Dermis microvascular lymphatic vessel endothelial cell (primary cell): ENCODE results near the gene OR2K2. TPM values are rescaled to one million over a fixed set of nuclear protein-coding genes. Genes with fewer than 3 reads are reported as not detected.
"Not testable (repeated sequence)": the region's sequence is repeated elsewhere in the genome, so short reads cannot be mapped to it uniquely, and the experiment has no call there.

ENCODE experiments used
- DNase-seq, 2 donors: peaks; one replicate each; pipeline versions ENCODE4 v3.0.0 to v3.0.0-alpha.2; 2010; ENCODE audit warnings: low read depth in 2 of 2
- total RNA-seq: library from RNA; depleted of rRNA; stranded (reverse); fragments of >200 nt; gene quantifications from 2 replicates; pipeline ENCODE4 v1.2.1, GENCODE V29; 2014

OR2K2 gene
- total RNA-seq, 1 donor from 2014 or later, result not detected

DNA sequence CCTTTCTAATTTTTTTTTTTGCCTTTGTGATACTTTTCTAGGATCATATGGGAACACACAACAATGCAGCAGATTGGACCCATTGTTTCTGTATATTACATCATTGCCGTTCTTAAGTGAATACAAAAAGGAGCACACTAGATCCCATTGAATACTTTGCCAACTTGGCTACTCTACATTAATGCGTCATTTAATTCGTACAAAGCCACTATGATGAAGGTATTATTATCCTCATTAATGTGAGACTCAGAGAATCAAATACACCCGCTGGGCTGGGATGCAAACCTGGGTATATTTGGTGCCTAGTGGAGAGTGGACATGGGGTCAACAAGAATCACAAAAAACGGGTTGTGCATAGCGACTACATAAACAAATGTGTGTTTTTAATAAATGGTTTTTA, 31.9 kb downstream of the OR2K2 start:
- no peak for DNase-seq

DNA sequence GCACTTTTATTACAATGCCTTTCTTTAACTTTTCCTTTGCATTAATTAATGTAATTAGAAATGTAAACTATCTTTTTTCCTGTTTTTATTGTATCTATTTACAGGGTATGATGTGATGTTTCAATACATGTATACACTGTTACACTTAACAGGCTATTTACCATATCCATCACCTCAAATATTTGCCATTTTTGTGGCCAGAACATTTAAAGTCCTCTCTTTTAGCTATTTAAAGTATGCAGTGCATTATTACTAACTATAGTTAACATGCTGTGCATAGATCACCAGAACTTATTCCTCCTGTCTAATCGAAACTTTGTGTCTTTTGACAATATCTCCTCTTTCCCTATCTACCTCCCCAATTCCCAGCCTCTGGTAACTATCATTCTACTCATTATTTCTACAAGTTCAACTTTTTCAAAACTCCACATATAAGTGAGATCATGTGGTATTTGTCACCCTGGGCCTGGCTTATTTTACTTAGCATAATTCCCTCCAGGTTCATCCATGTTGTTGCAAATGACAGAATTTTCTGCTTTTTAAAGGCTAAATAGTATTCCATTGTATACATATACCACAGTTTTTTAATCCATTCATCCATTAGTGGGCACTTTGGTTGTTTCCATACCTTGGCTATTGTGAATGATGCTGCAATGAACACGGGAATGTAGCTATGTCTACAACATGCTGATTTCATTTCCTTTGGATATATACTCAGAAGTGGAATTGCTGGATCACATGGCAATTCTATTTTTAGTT, 32.8 kb downstream of the OR2K2 start:
- DNase-seq, result no peak

DNA sequence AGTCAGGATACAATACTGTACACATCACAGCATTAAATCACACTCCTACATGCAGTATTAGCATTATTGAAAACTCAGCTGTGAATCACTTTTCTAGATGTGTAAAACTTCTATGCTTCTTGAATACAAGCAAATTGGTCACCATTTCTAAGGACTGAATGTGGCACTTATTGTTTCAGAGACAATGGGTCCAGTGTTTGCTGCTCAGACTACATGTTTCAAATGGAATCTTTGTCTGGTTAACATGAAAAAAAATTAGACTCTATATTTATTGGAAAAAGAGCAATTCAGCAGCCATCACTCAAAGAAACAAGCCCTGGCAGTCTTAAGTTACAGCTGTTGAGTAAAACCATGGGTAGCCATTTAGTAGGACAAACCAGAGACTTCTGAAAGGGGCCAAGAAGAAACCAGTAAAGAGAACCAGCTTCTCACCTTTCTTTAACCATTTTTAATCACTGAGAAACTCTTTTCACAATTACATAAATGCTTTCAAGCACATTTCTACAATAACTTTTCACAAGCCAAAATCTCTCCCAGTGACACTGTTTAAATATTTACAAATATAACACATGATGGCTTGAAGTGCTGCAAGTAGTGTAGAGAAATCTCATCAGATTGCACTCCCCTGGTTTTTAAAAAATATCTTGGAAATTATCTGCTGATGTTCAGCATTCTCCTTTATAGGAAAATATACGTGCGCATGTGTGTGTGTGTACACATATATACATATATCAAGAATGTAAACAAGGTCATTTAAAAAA, 35.2 kb downstream of the OR2K2 start:
- DNase-seq, result no peak

DNA sequence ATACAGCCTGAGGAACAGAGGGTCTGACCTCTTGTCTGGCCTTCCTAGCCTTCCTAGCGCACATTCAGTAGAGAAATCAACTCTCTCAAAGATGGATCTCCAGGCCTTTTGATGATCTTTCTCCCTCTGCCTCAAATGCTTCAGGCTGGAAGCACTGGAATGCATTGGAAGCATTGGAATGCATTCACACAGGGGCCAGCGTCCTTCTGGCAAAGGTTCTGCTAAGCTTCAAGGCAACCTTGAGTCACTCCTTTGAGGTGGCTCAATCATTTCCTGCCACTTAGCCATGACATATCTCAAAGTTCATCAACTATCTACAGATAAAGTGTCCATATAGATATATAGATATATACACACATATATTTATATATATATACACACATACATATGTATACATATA, 42.9 kb downstream of the OR2K2 start:
- DNase-seq, result no peak

DNA sequence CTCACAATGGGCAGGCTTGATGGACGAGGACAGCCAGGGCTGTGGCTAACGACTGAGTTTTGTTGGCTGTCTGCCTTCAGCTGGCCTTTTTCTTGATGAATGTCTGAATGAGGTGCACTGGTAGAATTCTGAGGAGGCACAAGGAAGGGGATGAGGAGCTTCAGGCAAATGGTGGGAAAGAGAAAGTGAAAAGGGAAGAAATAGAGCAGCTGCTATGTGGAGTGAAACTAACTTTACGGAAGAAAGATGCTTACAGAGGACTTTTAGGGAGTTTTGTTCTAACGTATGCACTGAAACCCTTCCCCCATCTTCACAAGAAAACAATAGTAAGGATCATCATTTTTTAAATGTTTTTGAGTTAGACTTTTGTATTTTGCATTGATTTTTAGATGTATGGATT, 45.3 kb downstream of the OR2K2 start:
- no peak for DNase-seq

DNA sequence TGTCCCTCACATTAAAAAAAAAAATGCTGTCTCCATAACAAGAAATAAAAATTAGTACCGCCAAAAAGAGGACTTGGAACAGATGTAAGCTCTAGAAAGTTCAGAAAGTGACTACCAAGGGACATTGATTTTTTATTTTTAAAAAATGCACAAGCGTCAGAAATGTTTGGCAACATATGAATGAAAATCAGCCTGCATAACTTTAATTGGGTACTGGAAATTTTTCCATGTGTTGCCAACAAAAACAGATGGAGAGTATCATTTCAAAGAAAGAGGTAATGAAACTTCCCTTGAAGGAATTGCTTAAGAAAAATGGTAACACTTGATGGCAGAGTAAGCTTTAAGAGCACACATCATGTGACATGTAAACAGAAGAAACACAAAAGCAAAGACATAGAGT, 47.2 kb downstream of the OR2K2 start:
- no peak for DNase-seq

DNA sequence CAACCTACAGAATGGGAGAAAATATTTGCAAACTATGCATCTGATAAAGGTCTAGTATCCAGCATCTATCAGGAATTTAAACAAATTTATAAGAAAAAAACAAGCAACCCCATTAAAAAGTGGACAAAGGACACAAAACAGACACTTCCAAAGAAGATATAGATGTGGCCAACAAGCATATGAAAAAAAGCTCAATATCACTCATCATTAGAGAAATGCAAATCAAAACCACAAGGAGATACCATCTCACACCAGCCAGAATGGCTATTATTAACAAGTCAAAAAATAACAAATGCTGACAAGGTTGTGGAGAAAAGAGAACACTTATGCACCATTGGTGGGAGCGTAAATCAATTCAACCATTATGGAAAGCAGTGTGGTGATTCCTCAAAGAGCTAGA, 49.2 kb downstream of the OR2K2 start:
- not testable (repeated sequence) for DNase-seq

Other genes starting within 250 kb of the OR2K2 start
- gene ECPAS, start 154.2 kb upstream of the OR2K2 start, total RNA-seq, result 92.8 and 95.5 TPM in 2 replicates
- gene ZNF483, start 195.0 kb upstream of the OR2K2 start, total RNA-seq, result 1.6 and 1.8 TPM in 2 replicates